ENCODE results near the gene PIEZO1.

DNA sequence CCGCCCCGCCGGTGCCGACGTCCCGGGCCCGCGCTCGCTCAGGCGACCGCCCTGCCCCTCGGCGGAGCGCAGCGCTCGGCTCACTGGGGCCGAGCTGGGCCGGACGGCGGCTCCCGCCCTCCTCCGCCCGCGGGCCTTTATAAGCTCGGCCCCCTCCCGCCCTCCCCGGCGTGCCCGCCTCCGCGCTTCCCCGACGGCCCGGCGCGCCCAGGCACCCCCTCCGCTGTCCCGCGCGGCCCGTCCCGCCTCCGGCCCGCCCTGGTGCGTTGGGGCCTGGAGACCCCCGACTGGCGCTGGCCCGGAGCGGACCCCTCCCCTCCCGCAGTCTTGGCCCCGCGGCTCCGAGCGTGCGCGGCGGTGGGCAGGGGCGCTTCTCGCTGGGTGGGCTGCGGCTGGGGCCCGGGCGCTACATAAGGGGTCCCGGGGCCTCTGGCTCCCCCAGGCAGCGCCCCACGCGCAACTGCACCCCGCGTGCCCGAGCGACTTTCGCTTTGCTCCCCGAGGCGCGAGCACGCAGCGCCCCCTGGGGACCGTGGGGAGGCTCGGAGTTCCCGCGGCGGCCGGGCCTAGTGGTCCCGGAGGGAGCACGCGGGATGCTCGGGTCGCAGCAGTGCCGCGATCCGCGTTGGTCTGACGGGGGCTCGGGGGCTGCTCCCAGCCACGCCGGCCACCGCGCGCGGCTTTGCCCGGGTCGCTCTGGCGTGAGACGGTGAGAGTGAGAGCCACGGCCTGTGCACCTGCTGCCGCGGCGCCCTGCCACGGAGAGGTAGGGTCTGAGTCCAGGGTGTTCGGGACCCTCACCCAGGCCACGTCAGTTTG is at the start of gene PIEZO1:
- TF ChIP-seq CTCF (IDR thresholded peaks at IDR 0.05) (peak; percentile 89), POLR2A (IDR thresholded peaks at IDR 0.05; ENCODE audit: low read length) (peak; percentile 81), KDM1A (IDR thresholded peaks at IDR 0.05; ENCODE audit: low read depth) (no peak), E2F6 (IDR thresholded peaks at IDR 0.05; ENCODE audit: borderline replicate concordance, low read depth) (peak; percentile 66), EP300 (IDR thresholded peaks at IDR 0.05) (no peak), RNF2 (IDR thresholded peaks at IDR 0.05; ENCODE audit: borderline replicate concordance, low read depth) (no peak), CBX8 (IDR thresholded peaks at IDR 0.05) (no peak)
- TF ChIP-seq, protein P1, sequence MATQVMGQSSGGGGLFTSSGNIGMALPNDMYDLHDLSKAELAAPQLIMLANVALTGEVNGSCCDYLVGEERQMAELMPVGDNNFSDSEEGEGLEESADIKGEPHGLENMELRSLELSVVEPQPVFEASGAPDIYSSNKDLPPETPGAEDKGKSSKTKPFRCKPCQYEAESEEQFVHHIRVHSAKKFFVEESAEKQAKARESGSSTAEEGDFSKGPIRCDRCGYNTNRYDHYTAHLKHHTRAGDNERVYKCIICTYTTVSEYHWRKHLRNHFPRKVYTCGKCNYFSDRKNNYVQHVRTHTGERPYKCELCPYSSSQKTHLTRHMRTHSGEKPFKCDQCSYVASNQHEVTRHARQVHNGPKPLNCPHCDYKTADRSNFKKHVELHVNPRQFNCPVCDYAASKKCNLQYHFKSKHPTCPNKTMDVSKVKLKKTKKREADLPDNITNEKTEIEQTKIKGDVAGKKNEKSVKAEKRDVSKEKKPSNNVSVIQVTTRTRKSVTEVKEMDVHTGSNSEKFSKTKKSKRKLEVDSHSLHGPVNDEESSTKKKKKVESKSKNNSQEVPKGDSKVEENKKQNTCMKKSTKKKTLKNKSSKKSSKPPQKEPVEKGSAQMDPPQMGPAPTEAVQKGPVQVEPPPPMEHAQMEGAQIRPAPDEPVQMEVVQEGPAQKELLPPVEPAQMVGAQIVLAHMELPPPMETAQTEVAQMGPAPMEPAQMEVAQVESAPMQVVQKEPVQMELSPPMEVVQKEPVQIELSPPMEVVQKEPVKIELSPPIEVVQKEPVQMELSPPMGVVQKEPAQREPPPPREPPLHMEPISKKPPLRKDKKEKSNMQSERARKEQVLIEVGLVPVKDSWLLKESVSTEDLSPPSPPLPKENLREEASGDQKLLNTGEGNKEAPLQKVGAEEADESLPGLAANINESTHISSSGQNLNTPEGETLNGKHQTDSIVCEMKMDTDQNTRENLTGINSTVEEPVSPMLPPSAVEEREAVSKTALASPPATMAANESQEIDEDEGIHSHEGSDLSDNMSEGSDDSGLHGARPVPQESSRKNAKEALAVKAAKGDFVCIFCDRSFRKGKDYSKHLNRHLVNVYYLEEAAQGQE (IDR thresholded peaks at IDR 0.05), result no peak
